ENCODE data around the gene CEP72. TPM values are rescaled to one million over a fixed set of nuclear protein-coding genes. Genes with fewer than 3 reads are reported as not detected.
"Not testable (repeated sequence)": the region's sequence is repeated elsewhere in the genome, so short reads cannot be mapped to it uniquely, and the experiment has no call there.

CEP72 gene
- total and polyA plus RNA-seq, 10 of the 15 experiments (the other 5 are each of a cell fraction or from before 2014, with no cell fraction given), result 0.35 to 13.5 (median 8.3) TPM

DNA sequence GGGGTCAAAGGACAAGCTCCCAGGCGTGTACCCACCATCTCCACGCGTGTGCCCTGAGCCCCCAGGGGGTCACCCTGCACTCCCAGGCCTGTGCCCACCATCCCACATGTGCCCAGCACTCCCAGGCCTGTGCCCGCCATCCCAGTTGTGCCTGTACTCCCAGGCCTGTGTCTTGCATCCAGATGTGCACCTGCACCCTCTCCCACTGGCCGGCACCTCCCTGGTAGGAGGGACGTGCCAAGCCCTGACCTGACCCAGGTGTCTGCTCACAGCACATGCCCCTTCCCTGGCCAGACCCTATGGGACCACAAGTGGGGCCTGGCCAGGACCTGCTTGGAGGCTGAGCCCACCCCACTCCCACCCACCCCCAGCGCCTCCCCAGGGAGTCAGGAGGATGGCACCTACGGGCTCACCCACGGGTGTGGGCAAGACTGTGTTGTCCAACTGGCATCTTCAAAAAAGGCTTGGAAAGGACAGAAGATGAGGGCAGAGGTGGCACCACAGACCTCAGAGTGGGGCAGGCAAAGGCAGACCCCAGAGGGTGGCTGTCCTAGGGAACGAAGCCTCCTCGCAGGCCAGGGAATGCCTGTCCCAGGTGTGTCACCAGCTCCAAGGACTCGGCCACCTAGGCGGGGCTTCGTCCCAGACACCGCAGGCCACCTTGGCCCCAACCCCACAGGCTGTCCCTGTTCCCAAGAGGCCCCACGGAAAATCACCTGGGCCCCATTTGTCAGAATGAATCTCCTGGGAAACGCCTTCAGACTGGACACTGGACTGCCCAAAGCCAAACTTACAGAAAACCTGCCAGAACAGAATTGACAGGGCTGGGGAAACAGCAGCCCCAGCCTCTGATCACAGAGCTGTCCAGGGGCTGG lies 69.4 kb downstream of the CEP72 start:
- WGBS (ENCODE audit: insufficient coverage, insufficient replicate concordance, low lambda C conversion rate, missing lambda C conversion rate), result 46% methylated on average over 15 of the region's 17 CpGs
- BruUV-seq (replicated peaks), result not testable (repeated sequence)

DNA sequence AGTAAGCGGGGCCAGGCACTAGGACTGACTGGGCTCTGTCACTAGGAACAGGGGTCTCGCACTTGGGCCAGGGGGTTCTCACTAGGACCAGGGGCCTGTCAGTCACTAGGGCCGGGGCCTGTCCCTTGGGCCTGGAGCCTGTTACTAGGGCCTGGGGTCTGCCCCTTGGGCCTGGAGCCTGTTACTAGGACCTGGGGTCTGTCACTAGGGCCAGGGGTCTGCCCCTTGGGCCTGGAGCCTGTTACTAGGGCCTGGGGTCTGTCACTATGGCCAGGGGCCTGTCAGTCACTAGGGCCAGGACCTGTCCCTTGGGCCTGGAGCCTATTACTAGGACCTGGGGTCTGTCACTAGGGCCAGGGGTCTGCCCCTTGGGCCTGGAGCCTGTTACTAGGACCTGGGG lies 70.1 kb downstream of the CEP72 start:
- H3K79me2 ChIP-seq (ENCODE audit: control insufficient read depth, insufficient read depth, low read length); H3K36me3 ChIP-seq (ENCODE audit: control insufficient read depth in 2 of 2, insufficient read depth in 2 of 2, low read length in 1 of 2); H3K27me3 ChIP-seq (replicated peaks in 1 of 2; ENCODE audit: control insufficient read depth in 2 of 2, insufficient read depth in 2 of 2, low read length in 1 of 2); H3K4me3 ChIP-seq; SMC1A ChIA-PET (ENCODE audit: uncharacterized antibody, unreplicated experiment); H3K9ac ChIP-seq (ENCODE audit: control insufficient read depth, insufficient read depth, low read length); RAD21 ChIA-PET (ENCODE audit: unreplicated experiment); CTCF ChIA-PET; H3K4me2 ChIP-seq (ENCODE audit: control insufficient read depth, insufficient read depth); FAIRE-seq; intact Hi-C loops (cut with micrococcal nuclease; ENCODE audit: unreplicated experiment); H3K9me3 ChIP-seq (replicated peaks; ENCODE audit: control insufficient read depth, insufficient read depth, low read length); H3K27ac ChIP-seq (ENCODE audit: control insufficient read depth, insufficient read depth); BruUV-seq (replicated peaks); H4K20me1 ChIP-seq (ENCODE audit: control insufficient read depth, insufficient read depth); ATAC-seq; POLR2A ChIA-PET; H3K4me1 ChIP-seq (ENCODE audit: control insufficient read depth, insufficient read depth, low read length); H2AFZ ChIP-seq (ENCODE audit: control insufficient read depth, low read depth, low read length); DNase-seq (ENCODE audit: low read depth, low spot score): not testable (repeated sequence)
- WGBS (ENCODE audit: insufficient coverage, insufficient replicate concordance, low lambda C conversion rate, missing lambda C conversion rate), result 63% methylated on average over 2 of the region's 3 CpGs
- in situ Hi-C loops (cut with MboI), result loop anchor here (5.0 kb wide), 1 partner anchor 95 kb away; no protein-coding TSS in a partner anchor

More for the DNA sequence above, 69.4 kb downstream of the CEP72 start:
- H3K79me2 ChIP-seq (ENCODE audit: control insufficient read depth, insufficient read depth, low read length); H3K4me2 ChIP-seq (ENCODE audit: control insufficient read depth, insufficient read depth); H3K9ac ChIP-seq (ENCODE audit: control insufficient read depth, insufficient read depth, low read length); SMC1A ChIA-PET (ENCODE audit: uncharacterized antibody, unreplicated experiment); FAIRE-seq; H3K4me1 ChIP-seq (ENCODE audit: control insufficient read depth, insufficient read depth, low read length); H3K36me3 ChIP-seq (ENCODE audit: control insufficient read depth in 2 of 2, insufficient read depth in 2 of 2, low read length in 1 of 2); H4K20me1 ChIP-seq (ENCODE audit: control insufficient read depth, insufficient read depth); ATAC-seq; H3K4me3 ChIP-seq; intact Hi-C loops (cut with micrococcal nuclease; ENCODE audit: unreplicated experiment); H3K9me3 ChIP-seq (replicated peaks; ENCODE audit: control insufficient read depth, insufficient read depth, low read length); CTCF ChIA-PET; DNase-seq (ENCODE audit: low read depth, low spot score); H3K27me3 ChIP-seq (replicated peaks in 1 of 2; ENCODE audit: control insufficient read depth in 2 of 2, insufficient read depth in 2 of 2, low read length in 1 of 2); H3K27ac ChIP-seq (ENCODE audit: control insufficient read depth, insufficient read depth); RAD21 ChIA-PET (ENCODE audit: unreplicated experiment); POLR2A ChIA-PET; H2AFZ ChIP-seq (ENCODE audit: control insufficient read depth, low read depth, low read length): not testable (repeated sequence)
- in situ Hi-C loops (cut with MboI), result loop anchor here (5.0 kb wide), 1 partner anchor 96 kb away; no protein-coding TSS in a partner anchor

DNA sequence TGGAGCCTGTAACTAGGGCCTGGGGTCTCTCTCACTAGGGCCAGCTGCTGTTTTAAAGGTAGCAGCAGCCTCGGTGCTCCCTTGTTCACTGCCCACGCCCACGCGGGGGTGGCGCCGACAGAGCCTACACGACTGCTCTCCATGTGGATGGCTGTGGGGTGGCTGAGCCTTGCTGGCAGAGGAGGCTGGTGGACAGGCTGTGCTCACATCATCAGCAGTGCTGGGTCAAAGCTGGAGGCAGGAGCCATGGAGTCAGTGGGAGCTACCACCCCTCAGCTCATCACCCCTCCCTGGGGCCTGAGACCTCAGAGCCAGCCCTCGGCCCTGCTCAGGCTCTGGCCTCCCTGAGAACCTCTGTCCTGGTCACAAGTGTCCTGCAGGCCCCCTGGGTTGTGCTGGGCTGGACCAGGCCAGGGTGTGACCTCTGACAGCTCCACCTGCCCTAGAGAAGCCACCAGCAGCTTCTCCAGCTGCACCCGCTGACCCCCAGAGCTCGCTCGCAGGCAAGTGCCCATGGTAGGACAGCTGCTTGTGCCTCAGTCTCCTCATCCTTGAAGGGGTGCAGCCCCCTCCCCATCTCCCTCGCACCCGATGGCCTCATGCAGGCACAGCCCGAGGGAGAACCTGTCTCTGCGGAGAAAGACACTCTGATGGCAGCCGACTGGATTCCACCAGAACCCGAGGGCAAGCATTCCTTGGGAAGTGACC lies 70.7 kb downstream of the CEP72 start:
- in situ Hi-C loops (cut with MboI), result loop anchor here (5.0 kb wide), 1 partner anchor 94 kb away; no protein-coding TSS in a partner anchor

More for the DNA sequence above, 70.7 kb downstream of the CEP72 start:
- H3K4me3 ChIP-seq; H3K79me2 ChIP-seq (ENCODE audit: control insufficient read depth, insufficient read depth, low read length); H3K9me3 ChIP-seq (replicated peaks; ENCODE audit: control insufficient read depth, insufficient read depth, low read length); H3K9ac ChIP-seq (ENCODE audit: control insufficient read depth, insufficient read depth, low read length); H3K27ac ChIP-seq (ENCODE audit: control insufficient read depth, insufficient read depth); RAD21 ChIA-PET (ENCODE audit: unreplicated experiment); H3K36me3 ChIP-seq (ENCODE audit: control insufficient read depth in 2 of 2, insufficient read depth in 2 of 2, low read length in 1 of 2); H3K27me3 ChIP-seq (replicated peaks in 1 of 2; ENCODE audit: control insufficient read depth in 2 of 2, insufficient read depth in 2 of 2, low read length in 1 of 2); DNase-seq (ENCODE audit: low read depth, low spot score); intact Hi-C loops (cut with micrococcal nuclease; ENCODE audit: unreplicated experiment); FAIRE-seq; CTCF ChIA-PET; SMC1A ChIA-PET (ENCODE audit: uncharacterized antibody, unreplicated experiment); H3K4me2 ChIP-seq (ENCODE audit: control insufficient read depth, insufficient read depth); H4K20me1 ChIP-seq (ENCODE audit: control insufficient read depth, insufficient read depth); H2AFZ ChIP-seq (ENCODE audit: control insufficient read depth, low read depth, low read length); H3K4me1 ChIP-seq (ENCODE audit: control insufficient read depth, insufficient read depth, low read length); POLR2A ChIA-PET; BruUV-seq (replicated peaks): not testable (repeated sequence)
- WGBS (ENCODE audit: insufficient coverage, insufficient replicate concordance, low lambda C conversion rate, missing lambda C conversion rate), result 34% methylated on average over 17 of the region's 17 CpGs
- ATAC-seq, result peak; percentile 15; the same call in 2 of the 3 replicates

Measured in GM12878 (cell line).